GM13976 (cell line): ENCODE measurements around the gene PPTC7.

ENCODE experiments used
- DNase-seq: peaks from one replicate; pipeline ENCODE4 v3.0.0; 2012; ENCODE audit warnings: low spot score
- in situ Hi-C: fragments of 300-500 bp; cut with MboI; formaldehyde crosslinking; loops from one replicate; pipeline ENCODE4 v1.12.0; 2022; ENCODE audit warnings: low sequenced_read_pairs, mixed read lengths, inconsistent platforms; ENCODE audit not compliant: unreplicated experiment
- TF ChIP-seq, protein P1 (sequence below): IDR thresholded peaks from 2 replicates; pipeline ENCODE4 v1.5.1; 2012; ENCODE audit warnings: borderline replicate concordance, mild to moderate bottlenecking; ENCODE audit not compliant: insufficient read depth; ENCODE audit errors: extremely low read depth, missing control alignments, control extremely low read depth

The PPTC7 gene, protein sequence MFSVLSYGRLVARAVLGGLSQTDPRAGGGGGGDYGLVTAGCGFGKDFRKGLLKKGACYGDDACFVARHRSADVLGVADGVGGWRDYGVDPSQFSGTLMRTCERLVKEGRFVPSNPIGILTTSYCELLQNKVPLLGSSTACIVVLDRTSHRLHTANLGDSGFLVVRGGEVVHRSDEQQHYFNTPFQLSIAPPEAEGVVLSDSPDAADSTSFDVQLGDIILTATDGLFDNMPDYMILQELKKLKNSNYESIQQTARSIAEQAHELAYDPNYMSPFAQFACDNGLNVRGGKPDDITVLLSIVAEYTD

DNA sequence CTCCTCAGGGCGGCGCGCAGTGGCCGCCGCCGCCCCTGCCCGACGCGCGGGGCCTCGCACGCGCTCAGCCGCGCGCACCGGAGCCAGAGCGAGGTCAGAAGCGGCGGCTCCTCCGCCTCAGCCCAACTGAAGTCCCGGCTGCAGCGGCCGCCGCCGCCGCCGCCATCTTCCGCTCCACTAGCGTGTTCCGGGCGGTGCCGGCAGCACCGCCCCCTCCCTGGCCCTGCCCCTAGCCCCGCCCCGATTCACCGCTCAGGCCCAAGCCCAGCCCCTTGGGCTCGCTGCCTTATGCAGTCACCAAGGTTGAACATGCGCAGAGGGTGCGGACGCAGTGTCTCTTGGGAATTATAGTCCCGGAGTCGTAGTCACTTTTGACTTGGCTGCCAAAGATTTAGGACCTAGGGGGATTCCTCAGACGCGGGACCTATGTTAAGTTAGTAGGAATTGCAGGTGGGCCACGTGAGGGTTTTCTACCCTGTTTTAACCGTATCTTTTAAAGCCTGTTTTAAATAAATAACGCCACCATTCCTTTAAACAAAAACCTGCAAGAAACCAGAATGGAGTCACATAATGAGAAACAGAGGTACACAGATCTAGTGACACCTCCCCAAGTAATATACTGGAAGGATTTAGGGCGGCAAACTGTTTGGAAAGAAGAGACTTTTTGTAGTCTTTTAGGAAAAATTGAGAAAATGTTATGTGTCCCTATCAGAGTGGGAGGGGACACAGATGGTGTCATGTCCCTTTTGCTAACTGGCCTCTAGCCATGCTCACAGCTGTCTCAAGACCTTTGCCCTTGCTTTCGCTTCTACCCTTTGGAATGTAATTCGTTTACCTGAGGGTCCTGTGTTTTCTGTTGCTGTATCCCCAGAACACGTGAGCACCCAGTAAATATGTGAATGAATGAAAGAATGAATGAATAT, at the start of gene PPTC7:
TSS of gene PPTC7 (minus strand) at position 182 of the 923 bp plus-strand sequence. CDS start 287 bp downstream, outside the sequence.
- DNase-seq, result peak; percentile 93
- TF ChIP-seq, protein P1, sequence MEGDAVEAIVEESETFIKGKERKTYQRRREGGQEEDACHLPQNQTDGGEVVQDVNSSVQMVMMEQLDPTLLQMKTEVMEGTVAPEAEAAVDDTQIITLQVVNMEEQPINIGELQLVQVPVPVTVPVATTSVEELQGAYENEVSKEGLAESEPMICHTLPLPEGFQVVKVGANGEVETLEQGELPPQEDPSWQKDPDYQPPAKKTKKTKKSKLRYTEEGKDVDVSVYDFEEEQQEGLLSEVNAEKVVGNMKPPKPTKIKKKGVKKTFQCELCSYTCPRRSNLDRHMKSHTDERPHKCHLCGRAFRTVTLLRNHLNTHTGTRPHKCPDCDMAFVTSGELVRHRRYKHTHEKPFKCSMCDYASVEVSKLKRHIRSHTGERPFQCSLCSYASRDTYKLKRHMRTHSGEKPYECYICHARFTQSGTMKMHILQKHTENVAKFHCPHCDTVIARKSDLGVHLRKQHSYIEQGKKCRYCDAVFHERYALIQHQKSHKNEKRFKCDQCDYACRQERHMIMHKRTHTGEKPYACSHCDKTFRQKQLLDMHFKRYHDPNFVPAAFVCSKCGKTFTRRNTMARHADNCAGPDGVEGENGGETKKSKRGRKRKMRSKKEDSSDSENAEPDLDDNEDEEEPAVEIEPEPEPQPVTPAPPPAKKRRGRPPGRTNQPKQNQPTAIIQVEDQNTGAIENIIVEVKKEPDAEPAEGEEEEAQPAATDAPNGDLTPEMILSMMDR, result no peak
- in situ Hi-C loops, result no loop called here

DNA sequence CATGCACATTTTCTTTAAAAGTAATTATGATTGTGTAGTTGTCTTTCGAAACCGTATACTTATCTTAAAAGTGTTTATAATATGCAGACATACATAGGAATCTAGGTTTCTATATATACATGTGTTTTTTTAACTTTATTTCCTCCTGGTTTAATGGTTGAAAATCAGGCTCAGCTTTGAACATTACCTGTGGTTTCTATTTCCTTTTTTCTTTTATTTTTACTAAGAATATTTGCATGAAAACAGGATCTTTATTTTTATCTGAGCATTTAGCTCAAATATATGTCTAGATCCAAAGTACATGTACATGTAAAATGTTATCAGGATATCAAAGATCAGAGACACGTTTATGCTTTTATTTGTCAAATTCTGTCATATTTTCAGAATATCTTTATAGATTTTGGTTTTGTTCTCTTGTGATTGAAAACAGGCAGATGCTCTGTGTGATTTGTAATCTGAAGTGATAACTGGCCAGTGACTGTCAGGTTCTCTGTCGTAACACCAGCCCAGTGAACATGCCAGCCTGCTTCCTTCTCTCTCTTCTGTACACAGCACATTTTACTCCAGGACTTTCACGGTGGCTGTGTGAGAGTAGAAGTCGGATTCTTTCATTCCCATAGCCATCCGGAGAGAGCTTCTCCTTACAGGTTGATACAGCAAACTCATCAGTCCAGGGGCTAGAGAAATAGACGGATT, 44.5 kb upstream of the PPTC7 start:
- DNase-seq, result no peak
- TF ChIP-seq, protein P1, result no peak
- in situ Hi-C loops, result no loop called here

DNA sequence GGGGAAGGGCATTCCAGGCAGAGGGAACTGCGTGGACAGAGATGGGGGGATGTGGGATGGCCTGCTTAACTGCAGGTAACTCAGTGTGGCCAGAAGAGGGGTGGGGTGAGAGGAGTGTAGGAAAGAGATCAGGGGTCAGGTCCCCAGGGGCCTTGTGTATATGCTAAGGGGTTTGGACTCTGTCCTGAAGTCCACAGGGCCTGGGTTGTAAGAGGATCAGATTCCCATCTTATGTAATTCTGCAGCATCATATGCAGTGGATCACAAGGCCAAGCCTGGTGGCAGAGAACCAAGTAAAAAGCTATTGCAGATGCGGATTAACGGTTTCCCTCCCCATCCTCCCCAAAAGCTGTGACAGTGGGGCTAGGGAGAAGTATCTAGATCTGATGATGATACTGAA, 39.5 kb upstream of the PPTC7 start:
- in situ Hi-C loops, result no loop called here
- DNase-seq, result no peak
- TF ChIP-seq, protein P1, result no peak

DNA sequence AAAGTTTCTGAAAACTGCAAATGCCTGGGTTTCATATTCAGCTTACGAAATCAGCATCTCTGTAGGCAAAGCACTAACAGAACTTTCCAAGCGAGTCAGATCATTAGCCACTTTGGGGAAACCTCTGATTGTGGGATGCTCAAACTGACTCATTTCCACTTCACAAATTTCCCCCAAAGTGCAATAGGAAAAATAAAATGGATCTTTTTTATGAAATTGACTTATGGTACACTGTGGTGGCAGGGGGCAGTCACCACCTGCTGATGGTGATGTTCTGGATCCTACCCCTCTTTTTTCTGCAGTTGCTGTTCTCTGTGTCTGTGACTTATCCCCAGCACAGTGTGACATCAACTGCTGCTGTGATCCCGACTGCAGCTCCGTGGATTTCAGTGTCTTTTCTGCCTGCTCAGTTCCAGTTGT, 36.4 kb upstream of the PPTC7 start:
- in situ Hi-C loops, result no loop called here
- peak; percentile 44 for DNase-seq
- TF ChIP-seq, protein P1, result peak; percentile 28

DNA sequence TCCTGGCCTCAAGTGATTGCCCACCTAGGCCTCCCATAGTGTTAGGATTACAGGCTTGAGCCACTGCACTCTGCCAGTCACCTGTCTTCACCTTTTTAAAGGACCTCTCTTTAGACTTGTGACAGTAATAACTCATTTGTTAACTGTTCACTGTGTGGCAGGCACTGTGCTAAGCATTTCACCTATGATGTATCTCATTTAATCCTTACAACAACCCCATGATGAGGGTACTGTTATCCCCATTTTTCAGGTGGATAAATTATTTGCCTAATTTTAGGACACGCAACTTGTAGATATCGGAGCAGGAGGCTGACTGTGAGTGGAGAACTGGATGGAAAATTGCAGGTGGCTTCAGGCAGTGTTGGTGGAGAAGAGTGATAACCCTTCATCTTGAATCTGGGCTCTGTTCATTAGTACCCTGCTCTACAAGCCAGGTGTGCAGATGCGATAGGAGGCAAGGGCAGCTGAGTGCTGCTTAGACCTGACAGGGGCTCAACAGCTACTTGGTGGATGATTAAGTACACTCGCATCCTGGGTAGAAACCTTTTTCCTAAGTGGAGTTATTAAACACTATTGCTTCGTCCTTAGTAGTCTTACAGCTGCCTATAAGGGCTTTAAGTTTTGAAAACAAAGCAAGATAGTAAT, 33.5 kb upstream of the PPTC7 start:
- in situ Hi-C loops, result no loop called here
- TF ChIP-seq, protein P1, result no peak

DNA sequence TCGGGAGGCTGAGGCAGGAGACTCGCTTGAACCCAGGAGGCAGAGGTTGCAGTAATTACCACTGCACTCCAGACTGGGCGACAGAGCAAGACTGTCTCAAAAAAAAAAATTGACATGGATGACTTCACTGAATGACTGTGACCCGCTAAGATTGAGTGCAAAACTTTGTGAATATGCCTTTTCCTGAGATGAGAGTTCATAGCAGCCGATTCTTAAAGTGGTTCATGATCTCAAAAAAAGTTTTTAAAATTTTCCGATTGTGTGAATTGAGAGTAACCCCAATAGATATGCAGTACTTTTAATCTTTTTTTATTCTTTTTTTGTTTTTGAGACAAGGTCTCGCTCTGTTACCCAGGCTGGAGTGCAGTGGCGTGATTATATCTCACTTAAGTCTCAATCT, 32.1 kb upstream of the PPTC7 start:
- DNase-seq, result no peak
- TF ChIP-seq, protein P1, result no peak
- in situ Hi-C loops, result no loop called here

More for the DNA sequence above, 33.5 kb upstream of the PPTC7 start:
- no peak for DNase-seq
